IMR-90 (cell line): ENCODE measurements around the gene MYO1A. TPM values are rescaled to one million over a fixed set of nuclear protein-coding genes. Genes with fewer than 3 reads are reported as not detected.

ENCODE experiments used
- ATAC-seq: fragments of 200-7000 bp; cut with Tn5 transposase; 2 replicates; pipeline ENCODE4 v1.9.1; 2020; ENCODE audit warnings: low read depth, mild to moderate bottlenecking, moderate library complexity
- BruUV-seq: library from RNA; stranded (reverse); fragments of 400-500 nt; replicated peaks from 2 replicates; lab custom pipeline; 2021; lab: Mats Ljungman, UMichigan
- CTCF ChIA-PET: fragments of 300-600 bp; formaldehyde crosslinking; extraction: SDS; loops from one replicate; lab custom pipeline; 2021; ENCODE audit warnings: antibody characterized with exemption; lab: Yijun Ruan, JAX
- POLR2A ChIA-PET: fragments of 300-600 bp; sonication (Branson Sonifier 250); formaldehyde crosslinking; loops from one replicate; lab custom pipeline; 2022; ENCODE audit warnings: antibody characterized with exemption; ENCODE audit not compliant: unreplicated experiment; lab: Charles Lee
- DNase-seq: peaks from one replicate; pipeline ENCODE4 v3.0.0; 2013
- H2AFZ ChIP-seq: replicated peaks from 2 replicates; pipeline ENCODE3; 2013; ENCODE audit warnings: low read length, mild to moderate bottlenecking; ENCODE audit not compliant: poor library complexity
- H2AK5ac ChIP-seq: 2 replicates; pipeline ENCODE4 v1.6.1; 2013; ENCODE audit warnings: low read depth, low read length, inconsistent platforms
- H2AK9ac ChIP-seq: replicated peaks from 2 replicates; pipeline ENCODE3; 2013; ENCODE audit warnings: mild to moderate bottlenecking, low read depth, low read length, moderate library complexity; ENCODE audit not compliant: poor library complexity
- H2BK120ac ChIP-seq: 2 replicates; pipeline ENCODE4 v1.6.1; 2013; ENCODE audit warnings: low read depth, low read length, inconsistent platforms
- H2BK15ac ChIP-seq: 3 replicates; pipeline ENCODE4 v1.6.1; 2013; ENCODE audit warnings: low read depth, low read length, inconsistent platforms
- H2BK20ac ChIP-seq: 2 replicates; pipeline ENCODE4 v1.6.1; 2013; ENCODE audit warnings: low read depth, mild to moderate bottlenecking, inconsistent platforms, low read length, moderate library complexity
- H2BK5ac ChIP-seq: 2 replicates; pipeline ENCODE4 v1.6.1; 2013; ENCODE audit warnings: mild to moderate bottlenecking, low read depth, low read length, inconsistent platforms; ENCODE audit not compliant: poor library complexity, severe bottlenecking
- H3K14ac ChIP-seq: replicated peaks from 2 replicates; pipeline ENCODE4 v1.6.1; 2013; ENCODE audit warnings: low read depth, low read length, inconsistent platforms
- H3K18ac ChIP-seq: 2 replicates; pipeline ENCODE4 v1.6.1; 2013; ENCODE audit warnings: low read depth, low read length, control low read depth
- H3K23ac ChIP-seq: 2 replicates; pipeline ENCODE4 v1.6.1; 2013; ENCODE audit warnings: low read depth, low read length, inconsistent platforms
- H3K27ac ChIP-seq: 2 replicates; pipeline ENCODE4 v1.5.1; 2013; ENCODE audit warnings: mild to moderate bottlenecking, control low read depth, low read length; ENCODE audit not compliant: insufficient read depth
- H3K27me3 ChIP-seq: 2 replicates; pipeline ENCODE4 v1.6.1; 2013; ENCODE audit warnings: low read length; ENCODE audit not compliant: control insufficient read depth, insufficient read depth
- H3K36me3 ChIP-seq: 2 replicates; pipeline ENCODE4 v1.6.1; 2013; ENCODE audit warnings: low read length, mixed read lengths; ENCODE audit not compliant: control insufficient read depth, insufficient read depth
- H3K4ac ChIP-seq: 2 replicates; pipeline ENCODE4 v1.6.1; 2013; ENCODE audit warnings: low read depth, low read length, inconsistent platforms
- H3K4me1 ChIP-seq: 2 replicates; pipeline ENCODE4 v1.6.1; 2013; ENCODE audit warnings: low read length, mixed read lengths; ENCODE audit not compliant: control insufficient read depth, insufficient read depth
- H3K4me2 ChIP-seq: 2 replicates; pipeline ENCODE4 v1.6.1; 2013; ENCODE audit warnings: low read depth, mild to moderate bottlenecking, control low read depth, low read length, moderate library complexity
- H3K4me3 ChIP-seq: 2 replicates; pipeline ENCODE4 v1.5.1; 2013; ENCODE audit warnings: low read depth, mild to moderate bottlenecking, control low read depth, low read length, moderate library complexity; ENCODE audit not compliant: insufficient read depth
- H3K56ac ChIP-seq: 2 replicates; pipeline ENCODE4 v1.6.1; 2013; ENCODE audit warnings: low read length, inconsistent platforms; ENCODE audit not compliant: insufficient read depth; ENCODE audit errors: extremely low read depth
- H3K79me1 ChIP-seq, 2 experiments: 2 replicates each; pipeline ENCODE4 v1.6.1; 2013; ENCODE audit warnings: low read length in 2 of 2, inconsistent platforms in 1 of 2, low read depth in 1 of 2
- H3K9ac ChIP-seq: 2 replicates; pipeline ENCODE4 v1.6.1; 2013; ENCODE audit warnings: low read depth, low read length, control low read depth
- H3K9me1 ChIP-seq: 2 replicates; pipeline ENCODE4 v1.6.1; 2013; ENCODE audit warnings: low read length, inconsistent platforms; ENCODE audit not compliant: insufficient read depth
- H3K9me3 ChIP-seq: 2 replicates; pipeline ENCODE4 v1.6.1; 2013; ENCODE audit warnings: low read length; ENCODE audit not compliant: control insufficient read depth, insufficient read depth
- H4K20me1 ChIP-seq: 2 replicates; pipeline ENCODE4 v1.6.1; 2013; ENCODE audit warnings: low read length, inconsistent platforms; ENCODE audit not compliant: insufficient read depth
- H4K5ac ChIP-seq: 2 replicates; pipeline ENCODE4 v1.6.1; 2013; ENCODE audit warnings: mild to moderate bottlenecking, low read depth, low read length, control low read depth
- H4K8ac ChIP-seq, 2 experiments: 2 replicates each; pipeline ENCODE4 v1.6.1; 2013; ENCODE audit warnings: low read depth in 2 of 2, low read length in 2 of 2, control low read depth in 1 of 2, inconsistent platforms in 1 of 2
- H4K91ac ChIP-seq: 2 replicates; pipeline ENCODE4 v1.6.1; 2013; ENCODE audit warnings: low read depth, low read length, inconsistent platforms; ENCODE audit not compliant: insufficient read depth
- CEBPB ChIP-seq: IDR thresholded peaks from 2 replicates; pipeline ENCODE4 v1.6.1; 2012; ENCODE audit warnings: low read depth, low read length, improper control_type of control experiment
- CHD1 ChIP-seq: IDR thresholded peaks from 2 replicates; pipeline ENCODE4 v1.6.1; 2012; ENCODE audit warnings: low read depth, low read length, improper control_type of control experiment
- MAFK ChIP-seq: IDR thresholded peaks from 2 replicates; pipeline ENCODE4 v1.6.1; 2012; ENCODE audit warnings: low read depth, low read length, improper control_type of control experiment
- MAZ ChIP-seq: IDR thresholded peaks from 2 replicates; pipeline ENCODE4 v1.6.1; 2012; ENCODE audit warnings: low read depth, mild to moderate bottlenecking, low read length, improper control_type of control experiment, moderate library complexity, borderline replicate concordance
- MXI1 ChIP-seq: IDR thresholded peaks from 2 replicates; pipeline ENCODE4 v1.6.1; 2012; ENCODE audit warnings: low read depth, mild to moderate bottlenecking, low read length, moderate library complexity, borderline replicate concordance
- RAD21 ChIP-seq: IDR thresholded peaks from 2 replicates; pipeline ENCODE4 v1.6.1; 2012; ENCODE audit warnings: low read length, improper control_type of control experiment
- RCOR1 ChIP-seq: IDR thresholded peaks from 2 replicates; pipeline ENCODE4 v1.6.1; 2012; ENCODE audit warnings: mild to moderate bottlenecking, low read length, improper control_type of control experiment; ENCODE audit not compliant: insufficient replicate concordance
- SMC3 ChIP-seq: fragments of 150-350 bp; IDR thresholded peaks from 2 replicates; pipeline ENCODE4 v1.6.1; 2016; ENCODE audit warnings: low read depth, mild to moderate bottlenecking, antibody characterized with exemption, low read length, moderate library complexity
- WGBS, 2 experiments: methylation state at CpG; one replicate each; pipeline versions ENCODE4 v1.1.5 to v1.1.7; 2013; ENCODE audit warnings: missing lambda C conversion rate in 2 of 2; ENCODE audit not compliant: insufficient read length in 1 of 2; ENCODE audit errors: extremely low coverage in 2 of 2; 5-methylcytosine and 5-hydroxymethylcytosine counted together
- dilution Hi-C: fragments of 300-500 bp; cut with HindIII; formaldehyde crosslinking; loops from one replicate; pipeline ENCODE4 v1.14.3; 2018; ENCODE audit warnings: low sequenced_read_pairs; ENCODE audit not compliant: unreplicated experiment
- in situ Hi-C: fragments of 300-500 bp; cut with MboI; formaldehyde crosslinking; loops from 3 replicates; pipeline ENCODE4 v1.14.3; 2019; ENCODE audit warnings: low sequenced_read_pairs, inconsistent platforms, mixed read lengths
- intact Hi-C: fragments of 100-400 bp; cut with micrococcal nuclease; formaldehyde crosslinking; loops from 2 replicates; pipeline ENCODE4 v1.10.0; 2022
- polyA plus RNA-seq, 3 experiments: library from polyadenylated mRNA; depleted of rRNA; stranded (reverse); fragments of >200 nt; gene quantifications; 2 replicates each; pipeline ENCODE4 v1.2.3, GENCODE V29; 2012; ENCODE audit warnings: low replicate concordance in 1 of 3
- total RNA-seq: library from RNA; depleted of rRNA; stranded (reverse); fragments of >200 nt; gene quantifications from 2 replicates; pipeline ENCODE4 v1.2.3, GENCODE V29; 2012
- TF ChIP-seq, protein P1 (sequence below): conservative IDR thresholded peaks from 2 replicates; pipeline ENCODE4 v1.5.1; 2012; ENCODE audit warnings: mild to moderate bottlenecking, low read depth, low read length, improper control_type of control experiment
- TF ChIP-seq, protein P2 (sequence below): fragments of 150-350 bp; IDR thresholded peaks from 2 replicates; pipeline ENCODE4 v1.6.1; 2016; ENCODE audit warnings: low read depth, mild to moderate bottlenecking, low read length, moderate library complexity, borderline replicate concordance

MYO1A gene
- total and polyA plus RNA-seq, 2 of the 4 experiments (the other 2 are of a cell fraction) = under 0.01 TPM; not detected in 1

DNA sequence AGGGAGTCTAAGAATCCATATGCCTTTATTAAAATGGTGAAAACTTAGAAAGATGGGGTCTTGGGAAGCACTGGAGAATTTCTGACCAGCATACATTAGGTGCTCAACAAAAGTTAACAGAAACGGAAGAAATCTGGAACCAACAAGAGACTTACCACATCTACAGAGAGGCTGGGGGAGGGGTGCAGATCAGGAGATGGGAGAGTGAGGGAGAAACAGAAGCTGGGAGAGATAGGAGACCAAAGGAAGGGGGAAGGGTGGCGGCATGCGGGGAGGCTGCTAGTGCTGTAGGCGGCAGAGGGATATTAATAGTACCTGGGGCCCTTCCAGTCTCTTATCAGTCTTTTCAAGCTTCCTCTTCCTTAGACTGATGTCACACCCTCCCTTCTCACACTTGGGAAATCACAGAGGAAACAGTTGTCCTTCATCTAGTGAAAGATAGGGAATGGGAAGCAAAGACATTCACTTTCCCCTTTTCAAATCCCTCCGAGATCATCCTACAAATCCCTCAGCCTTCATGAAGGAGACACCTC, 61.7 kb downstream of the MYO1A start (continued):
- TF ChIP-seq CHD1 = no peak
- no peak for TF ChIP-seq RAD21
- TF ChIP-seq MAZ = no peak
- TF ChIP-seq CEBPB = no peak
- no peak for TF ChIP-seq MAFK

DNA sequence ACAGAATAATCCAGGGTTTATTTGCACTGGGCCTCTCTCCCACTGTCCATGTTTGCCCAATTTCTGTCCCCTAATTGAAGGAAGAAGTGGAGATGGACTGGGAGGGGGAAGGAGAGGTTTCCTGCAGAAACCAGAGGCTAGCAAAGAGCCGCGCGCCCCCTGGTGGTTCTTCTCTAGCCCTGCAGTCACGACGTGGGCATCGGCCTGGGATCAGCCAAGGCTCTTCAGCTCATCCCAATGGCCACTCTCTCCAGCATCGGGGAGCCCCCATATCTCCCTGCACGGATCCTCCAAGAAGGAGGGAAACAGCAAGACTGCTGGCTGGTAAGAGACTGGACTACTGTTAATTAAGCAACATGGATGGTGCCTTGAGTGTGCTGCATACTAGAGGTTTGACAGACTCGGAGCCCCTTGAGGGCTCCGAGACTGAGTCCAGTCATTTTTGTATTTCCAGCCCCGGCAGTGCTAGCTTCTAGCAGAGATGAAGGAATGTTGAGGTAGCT, 62.3 kb downstream of the MYO1A start:
- Histone ChIP-seq H3K27ac (no peak overlapping the region), H3K27me3 (peaks cover 2% of the 10 kb centered on the region; the same call in 1 of the 2 replicates), H4K5ac (no peak overlapping the region), H2BK20ac (no peak overlapping the region), H3K4me2 (no peak overlapping the region; the same call in 1 of the 2 replicates), H2AFZ (peak overlapping the region; percentile 66), H2AK5ac (no peak overlapping the region), H2BK5ac (no peak overlapping the region), H3K14ac (no peak overlapping the region), H3K4ac (no peak overlapping the region), H3K9me3 (no peaks in the 10 kb centered on the region), H3K4me3 (no peak overlapping the region), H3K56ac (no peak overlapping the region), H3K23ac (no peak overlapping the region), H2AK9ac (peak overlapping the region; percentile 4), H3K4me1 (peaks cover 4% of the 10 kb centered on the region), H3K18ac (no peak overlapping the region), H3K36me3 (no peaks in the 10 kb centered on the region), H4K91ac (no peak overlapping the region), H3K9ac (no peak overlapping the region), H4K20me1 (peaks cover 3% of the 10 kb centered on the region; the same call in 1 of the 2 replicates), H2BK120ac (no peak overlapping the region), H4K8ac (peak overlapping the region in 1 of 2 experiments; percentile 34; a peak in 1 of 4 replicates), H3K9me1 (no peaks in the 10 kb centered on the region), H3K79me1 (no peaks in the 10 kb centered on the region), H2BK15ac (no peak overlapping the region)
- in situ Hi-C loops (loop anchor here (5.0 to 25.0 kb wide), 2 partner anchors 225 to 475 kb away; partner anchors contain the start of genes HSD17B6 and RBMS2), dilution Hi-C loops (no loop called here), intact Hi-C loops (loop anchor here (1.0 kb wide), 3 partner anchors 147 to 230 kb away; partner anchors contain the start of gene HSD17B6)
- TF ChIP-seq RAD21 (peak; percentile 84), MXI1 (no peak), SMC3 (peak; percentile 88), MAZ (peak; percentile 62; the same call in 1 of the 2 replicates), RCOR1 (no peak)
- TF ChIP-seq, protein P1, sequence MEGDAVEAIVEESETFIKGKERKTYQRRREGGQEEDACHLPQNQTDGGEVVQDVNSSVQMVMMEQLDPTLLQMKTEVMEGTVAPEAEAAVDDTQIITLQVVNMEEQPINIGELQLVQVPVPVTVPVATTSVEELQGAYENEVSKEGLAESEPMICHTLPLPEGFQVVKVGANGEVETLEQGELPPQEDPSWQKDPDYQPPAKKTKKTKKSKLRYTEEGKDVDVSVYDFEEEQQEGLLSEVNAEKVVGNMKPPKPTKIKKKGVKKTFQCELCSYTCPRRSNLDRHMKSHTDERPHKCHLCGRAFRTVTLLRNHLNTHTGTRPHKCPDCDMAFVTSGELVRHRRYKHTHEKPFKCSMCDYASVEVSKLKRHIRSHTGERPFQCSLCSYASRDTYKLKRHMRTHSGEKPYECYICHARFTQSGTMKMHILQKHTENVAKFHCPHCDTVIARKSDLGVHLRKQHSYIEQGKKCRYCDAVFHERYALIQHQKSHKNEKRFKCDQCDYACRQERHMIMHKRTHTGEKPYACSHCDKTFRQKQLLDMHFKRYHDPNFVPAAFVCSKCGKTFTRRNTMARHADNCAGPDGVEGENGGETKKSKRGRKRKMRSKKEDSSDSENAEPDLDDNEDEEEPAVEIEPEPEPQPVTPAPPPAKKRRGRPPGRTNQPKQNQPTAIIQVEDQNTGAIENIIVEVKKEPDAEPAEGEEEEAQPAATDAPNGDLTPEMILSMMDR = peak; percentile 92
- TF ChIP-seq, protein P2, sequence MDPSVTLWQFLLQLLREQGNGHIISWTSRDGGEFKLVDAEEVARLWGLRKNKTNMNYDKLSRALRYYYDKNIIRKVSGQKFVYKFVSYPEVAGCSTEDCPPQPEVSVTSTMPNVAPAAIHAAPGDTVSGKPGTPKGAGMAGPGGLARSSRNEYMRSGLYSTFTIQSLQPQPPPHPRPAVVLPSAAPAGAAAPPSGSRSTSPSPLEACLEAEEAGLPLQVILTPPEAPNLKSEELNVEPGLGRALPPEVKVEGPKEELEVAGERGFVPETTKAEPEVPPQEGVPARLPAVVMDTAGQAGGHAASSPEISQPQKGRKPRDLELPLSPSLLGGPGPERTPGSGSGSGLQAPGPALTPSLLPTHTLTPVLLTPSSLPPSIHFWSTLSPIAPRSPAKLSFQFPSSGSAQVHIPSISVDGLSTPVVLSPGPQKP = no peak
- no TSS peak for BruUV-seq
- ATAC-seq = peak; percentile 94
- POLR2A ChIA-PET = interaction anchor here (0.6 kb wide), 1 partner anchor 101 kb away, joined by 3 read pairs; the partner anchor contains the start of gene NAB2
- CTCF ChIA-PET = interaction anchor here (0.5 to 3.5 kb wide), 7 partner anchors 107 to 478 kb away, joined by 3 to 15 read pairs (median 3); partner anchors contain the start of gene HSD17B6
- no CpG with 5 or more reads among the region's 11 CpGs for WGBS, 2 experiments
- DNase-seq = peak; percentile 65
